ENCODE results near the gene CHRM4.
"Not testable (repeated sequence)": the region's sequence is repeated elsewhere in the genome, so short reads cannot be mapped to it uniquely, and the experiment has no call there.

Gene CHRM4

GRCh38 chr11:46383404-46383758 is 8.2 kb downstream of the CHRM4 start:
- TF ChIP-seq CTCF (IDR thresholded peaks at IDR 0.05; ENCODE audit: insufficient read depth, low read depth, low read length, missing control alignments): no peak

GRCh38 chr11:46382646-46383403 is 8.8 kb downstream of the CHRM4 start:
- H3K4me3 ChIP-seq (ENCODE audit: low read depth, low read length): no peak overlapping the region
- TF ChIP-seq CTCF (IDR thresholded peaks at IDR 0.05; ENCODE audit: insufficient read depth, low read depth, low read length, missing control alignments): peak; percentile 34
- no peak for DNase-seq (ENCODE audit: low read depth)

More at GRCh38 chr11:46383404-46383758, 8.2 kb downstream of the CHRM4 start:
- no peak overlapping the region for H3K4me3 ChIP-seq (ENCODE audit: low read depth, low read length)
- no peak for DNase-seq (ENCODE audit: low read depth)

- DNase-seq (ENCODE audit: low read depth): no peak
- no peak for TF ChIP-seq CTCF (IDR thresholded peaks at IDR 0.05; ENCODE audit: insufficient read depth, low read depth, low read length, missing control alignments)
- peak overlapping the region; percentile 41 for H3K4me3 ChIP-seq (ENCODE audit: low read depth, low read length)
These were observed 9.5 kb downstream of the CHRM4 start for GRCh38 chr11:46381819-46382645.

GRCh38 chr11:46381048-46381818 is 10.3 kb downstream of the CHRM4 start, which contains the start of gene MDK:
TSS of gene MDK (plus strand) at chr11:46381669. CDS start at chr11:46382058, 389 bp downstream.
- DNase-seq (ENCODE audit: low read depth): no peak
- peak within 1 kb of the TSS; percentile 68 for H3K4me3 ChIP-seq (ENCODE audit: low read depth, low read length)
- no peak for TF ChIP-seq CTCF (IDR thresholded peaks at IDR 0.05; ENCODE audit: insufficient read depth, low read depth, low read length, missing control alignments)

- TF ChIP-seq CTCF (IDR thresholded peaks at IDR 0.05; ENCODE audit: insufficient read depth, low read depth, low read length, missing control alignments): no peak
- DNase-seq (ENCODE audit: low read depth): peak; percentile 44
- peak overlapping the region; percentile 68 for H3K4me3 ChIP-seq (ENCODE audit: low read depth, low read length)
These were observed 11.1 kb downstream of the CHRM4 start for GRCh38 chr11:46380340-46381047.

- DNase-seq (ENCODE audit: low read depth); H3K4me3 ChIP-seq (ENCODE audit: low read depth, low read length): not testable (repeated sequence)
These were observed 11.9 kb downstream of the CHRM4 start for GRCh38 chr11:46379482-46380293.
